ENCODE measurements around the gene FLNC.

Gene FLNC

GRCh38 chr7:128893251-128894100, 63.3 kb downstream of the FLNC start:
- DNase-seq, result no peak

GRCh38 chr7:128894101-128894440, 63.9 kb downstream of the FLNC start:
- no peak for DNase-seq

- DNase-seq, result no peak
These were observed 65.1 kb downstream of the FLNC start for GRCh38 chr7:128895320-128895719.

GRCh38 chr7:128899392-128899791, 69.2 kb downstream of the FLNC start:
- no peak for DNase-seq

GRCh38 chr7:128900237-128900636, 70.0 kb downstream of the FLNC start:
- DNase-seq, result no peak

GRCh38 chr7:128902761-128903585, 72.8 kb downstream of the FLNC start:
- DNase-seq, result no peak

- DNase-seq, result no peak
These were observed 73.6 kb downstream of the FLNC start for GRCh38 chr7:128903621-128904361.

GRCh38 chr7:128904381-128905197, 74.4 kb downstream of the FLNC start:
- peak; percentile 67 for DNase-seq

GRCh38 chr7:128906001-128906765, 76.0 kb downstream of the FLNC start:
- DNase-seq, result no peak

GRCh38 chr7:128906766-128907559, 76.8 kb downstream of the FLNC start:
- no peak for DNase-seq
